SIG-M5 (cell line): ENCODE results near the gene GLYATL3.

ENCODE experiments used
- DNase-seq: peaks from one replicate; lab custom pipeline; 2025; lab: John Stamatoyannopoulos, UW

The GLYATL3 gene

DNA sequence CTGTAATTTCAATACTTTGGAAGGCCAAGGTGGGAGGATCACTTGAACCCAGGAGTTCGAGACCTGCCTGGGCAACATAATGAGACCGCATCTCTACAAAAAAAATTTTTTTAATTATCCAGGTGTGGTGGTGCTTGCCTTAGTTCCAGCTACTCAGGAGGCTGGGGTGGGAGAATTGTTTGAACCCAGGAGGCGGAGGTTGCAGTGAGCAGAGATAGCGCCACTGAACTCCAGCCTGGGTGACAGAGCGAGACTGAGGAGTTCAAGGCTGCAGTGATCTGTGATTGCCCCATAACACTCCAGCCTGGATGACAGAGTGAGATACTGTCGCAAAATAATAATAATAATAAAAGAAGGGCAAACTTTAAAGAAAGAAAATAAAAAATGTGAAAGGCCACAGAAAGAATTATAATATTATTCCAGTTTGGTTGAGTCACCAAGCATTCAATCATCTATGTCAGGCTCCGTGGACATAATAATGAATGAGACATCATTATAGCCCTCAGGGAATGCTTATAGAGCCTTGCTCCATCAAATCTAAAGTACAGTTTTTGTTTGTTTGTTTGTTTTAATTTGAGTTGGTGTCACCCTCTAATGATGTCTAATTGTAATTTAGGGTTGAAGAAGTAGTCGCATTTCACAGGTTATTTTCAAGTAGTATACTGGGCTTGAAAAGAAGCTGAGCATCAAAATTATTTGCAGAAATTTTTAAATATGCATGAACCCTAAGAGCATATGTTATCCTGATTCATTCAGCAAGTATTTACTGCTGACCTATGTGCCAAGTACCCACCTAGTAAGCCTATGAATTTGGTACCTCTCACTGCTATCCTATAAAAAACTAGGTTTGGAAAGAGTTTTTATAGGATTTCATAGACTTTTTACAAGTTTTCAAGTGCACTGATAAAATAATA lies 15.1 kb downstream of the GLYATL3 start:
- no peak for DNase-seq

DNA sequence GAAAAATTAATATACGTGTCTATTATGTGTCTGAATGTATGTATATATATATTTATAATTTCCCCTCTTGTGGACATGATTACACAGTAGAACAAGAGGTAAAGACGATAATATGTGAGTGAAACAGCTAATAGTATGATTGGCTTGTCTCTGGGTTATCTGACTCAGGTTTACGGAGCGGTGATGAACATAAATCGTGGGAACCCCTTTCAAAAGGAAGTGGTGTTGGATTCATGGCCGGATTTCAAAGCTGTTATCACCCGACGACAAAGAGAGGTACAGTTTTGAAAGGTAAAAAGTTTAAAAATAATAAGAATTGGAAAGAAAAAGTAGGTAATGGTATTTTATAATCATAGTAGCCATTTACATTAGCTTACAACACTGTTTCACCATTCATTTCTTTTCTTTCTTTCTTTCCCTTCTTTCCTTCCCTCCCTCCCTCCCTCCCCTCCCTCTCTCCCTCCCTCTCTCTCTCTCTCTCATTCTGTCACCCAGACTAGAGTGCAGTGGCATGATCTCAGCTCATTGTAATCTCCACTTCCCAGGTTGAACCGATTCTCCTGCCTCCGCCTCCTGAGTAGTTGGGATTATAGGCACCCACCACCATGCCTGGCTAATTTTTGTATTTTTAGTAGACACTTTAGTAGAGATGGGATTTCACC lies 15.9 kb downstream of the GLYATL3 start:
- DNase-seq: no peak

DNA sequence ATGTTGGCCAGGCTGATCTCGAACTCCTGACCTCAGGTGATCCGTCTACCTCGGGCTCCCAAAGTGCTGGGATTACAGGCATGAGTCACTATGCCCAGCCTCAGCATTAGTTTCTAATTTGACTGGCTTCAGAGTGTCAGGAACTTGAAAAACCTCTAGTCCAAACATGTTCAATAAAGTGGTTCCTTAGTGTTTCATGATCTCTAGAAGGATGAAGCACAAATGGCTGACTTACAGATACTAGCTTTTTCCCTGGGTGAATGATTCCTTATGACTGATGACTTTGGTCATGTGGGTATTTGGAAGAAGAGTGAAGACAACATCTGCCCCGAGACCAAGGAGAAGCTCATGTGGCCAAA lies 16.4 kb downstream of the GLYATL3 start:
- no peak for DNase-seq

DNA sequence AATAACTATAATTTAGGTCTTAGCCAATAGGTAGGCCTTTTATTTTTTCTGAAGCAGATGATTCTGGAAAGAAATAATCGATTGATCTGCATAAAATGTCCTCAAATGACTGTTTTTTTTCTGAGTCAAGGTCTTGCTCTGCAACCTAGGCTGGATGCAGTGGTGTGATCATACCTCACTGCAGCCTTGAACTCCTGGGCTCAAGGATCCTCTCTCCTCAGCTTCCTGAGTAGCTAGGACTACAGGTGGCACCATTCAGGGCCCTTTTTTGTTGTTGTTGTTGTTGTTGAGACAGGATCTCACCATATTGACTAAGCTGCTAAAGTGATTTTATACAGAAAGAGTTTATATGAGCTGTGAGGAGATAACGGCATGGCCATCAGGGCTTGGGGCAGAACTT lies 18.2 kb downstream of the GLYATL3 start:
- DNase-seq: no peak

DNA sequence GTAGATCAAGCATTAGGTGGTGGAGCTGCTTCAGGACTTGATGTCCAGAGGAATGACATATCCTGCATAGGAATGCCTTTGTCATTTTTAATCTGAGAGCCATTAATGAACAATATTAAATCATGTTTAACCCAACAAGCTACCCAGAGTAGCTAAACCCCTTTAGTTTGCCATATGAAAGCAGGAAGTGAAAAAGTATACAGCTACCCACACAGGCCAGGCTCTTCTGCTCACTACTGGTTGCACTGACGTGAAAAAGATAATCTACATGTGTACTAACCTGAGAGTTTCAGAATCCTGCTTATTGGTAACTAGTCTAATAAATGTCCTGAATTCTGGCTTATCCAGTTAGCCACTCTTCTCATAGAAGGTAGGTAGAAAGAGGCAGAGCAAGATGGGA lies 19.9 kb downstream of the GLYATL3 start:
- no peak for DNase-seq

DNA sequence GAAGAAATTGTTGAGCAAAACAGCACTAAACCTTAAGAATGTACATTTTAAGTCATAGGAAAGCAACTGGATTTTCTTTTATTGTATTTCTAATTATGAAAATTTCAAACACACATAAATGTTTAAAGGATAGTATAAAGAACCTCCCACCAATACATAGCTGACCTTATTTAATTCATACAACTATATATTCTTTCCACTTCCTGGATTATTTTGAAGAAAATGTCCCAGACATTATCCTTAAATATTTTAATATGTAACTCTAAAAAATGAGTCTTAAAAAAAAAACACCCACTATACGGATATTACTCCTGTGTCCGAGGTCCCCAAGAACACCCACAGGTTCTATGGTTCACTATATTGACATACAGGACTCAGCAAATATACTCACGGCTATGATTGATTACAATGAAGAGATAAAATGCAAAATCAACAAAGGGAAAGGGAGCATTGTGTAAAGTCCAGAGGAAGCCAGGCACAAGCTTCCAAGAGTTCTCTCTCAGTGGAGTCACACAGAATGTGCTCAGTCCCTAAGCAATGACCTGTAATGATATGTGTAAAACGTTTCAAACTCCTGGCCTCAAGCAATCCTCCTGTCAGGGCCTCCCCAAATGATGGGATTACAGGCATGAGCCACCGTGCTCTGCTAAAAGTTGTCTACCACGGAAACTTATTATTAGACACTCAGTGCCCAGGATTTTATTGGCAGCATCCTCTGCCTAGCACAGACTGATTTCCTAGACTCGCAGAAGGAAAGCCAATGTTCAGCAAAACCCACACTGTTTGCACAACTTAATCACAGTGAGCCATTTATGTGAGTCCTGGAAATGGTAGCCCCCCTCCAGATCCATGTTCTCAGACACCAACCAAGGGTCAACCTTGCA lies 23.2 kb downstream of the GLYATL3 start:
- DNase-seq: no peak

DNA sequence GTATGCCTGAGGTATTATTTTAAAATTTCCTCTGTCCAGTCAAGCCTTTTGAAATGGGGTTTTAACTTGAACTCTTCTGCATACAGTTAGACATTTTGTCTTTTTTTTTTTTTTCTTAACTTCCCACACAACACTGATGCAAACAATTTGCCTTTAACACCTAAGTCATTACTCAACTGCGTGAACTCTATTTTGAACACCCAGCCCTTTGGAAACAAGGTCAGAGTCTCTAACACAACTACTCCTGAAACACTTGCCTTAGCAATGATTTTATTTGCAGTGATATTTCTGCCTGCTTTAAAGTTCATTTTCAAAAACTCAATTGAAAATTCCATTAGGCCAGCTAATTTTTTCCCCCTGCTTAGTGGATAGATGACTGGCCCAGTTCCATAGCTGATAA lies 24.2 kb downstream of the GLYATL3 start:
- DNase-seq: no peak

DNA sequence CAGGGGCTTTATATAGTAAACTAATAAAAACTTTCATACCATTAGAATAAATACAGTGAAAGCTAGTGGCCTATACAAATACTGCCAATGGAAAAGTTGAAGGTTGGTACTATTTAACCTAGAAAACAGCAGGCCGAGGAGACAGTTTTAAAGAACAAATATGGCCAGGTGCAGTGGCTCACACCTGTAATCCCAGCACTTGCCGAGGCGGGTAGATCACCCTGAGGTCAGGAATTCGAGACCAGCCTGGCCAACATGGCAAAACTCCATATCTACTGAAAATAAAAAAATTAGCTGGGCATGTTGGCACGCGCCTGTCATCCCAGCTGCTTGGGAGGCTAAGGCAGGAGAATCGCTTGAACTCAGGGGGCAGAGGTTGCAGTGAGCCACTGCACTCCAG lies 24.8 kb downstream of the GLYATL3 start:
- no peak for DNase-seq

DNA sequence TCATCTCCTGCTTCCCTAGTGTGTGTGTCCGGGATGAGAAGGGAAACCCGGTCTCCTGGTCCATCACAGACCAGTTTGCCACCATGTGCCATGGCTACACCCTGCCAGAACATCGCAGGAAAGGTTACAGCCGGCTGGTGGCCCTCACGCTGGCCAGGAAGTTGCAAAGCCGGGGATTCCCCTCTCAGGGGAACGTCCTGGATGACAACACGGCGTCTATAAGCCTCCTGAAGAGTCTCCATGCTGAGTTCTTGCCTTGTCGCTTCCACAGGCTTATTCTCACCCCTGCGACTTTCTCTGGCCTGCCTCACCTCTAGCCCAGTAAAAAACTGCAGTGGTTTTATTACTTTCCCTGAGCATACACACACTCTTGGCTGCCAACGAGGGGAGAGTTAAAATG lies 26.9 kb downstream of the GLYATL3 start:
- no peak for DNase-seq

DNA sequence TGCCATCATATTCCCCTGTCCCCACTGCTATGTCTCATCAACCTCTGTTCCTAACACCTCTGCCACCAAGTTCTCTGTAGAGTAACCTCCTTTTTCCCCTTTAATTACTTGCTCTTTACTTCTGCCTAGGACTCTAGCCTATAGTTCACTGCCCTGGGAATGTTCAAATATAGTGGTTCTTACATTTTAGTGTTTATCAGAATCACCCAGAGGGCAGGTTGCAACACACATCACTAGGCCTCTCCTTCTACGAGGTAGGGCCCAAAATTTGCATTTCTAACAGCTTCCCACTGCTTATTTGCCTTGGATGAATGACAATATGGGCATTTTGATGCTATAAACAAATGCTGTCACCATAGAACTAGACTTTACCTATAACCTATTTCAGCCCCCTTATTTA lies 27.6 kb downstream of the GLYATL3 start:
- DNase-seq: no peak

DNA sequence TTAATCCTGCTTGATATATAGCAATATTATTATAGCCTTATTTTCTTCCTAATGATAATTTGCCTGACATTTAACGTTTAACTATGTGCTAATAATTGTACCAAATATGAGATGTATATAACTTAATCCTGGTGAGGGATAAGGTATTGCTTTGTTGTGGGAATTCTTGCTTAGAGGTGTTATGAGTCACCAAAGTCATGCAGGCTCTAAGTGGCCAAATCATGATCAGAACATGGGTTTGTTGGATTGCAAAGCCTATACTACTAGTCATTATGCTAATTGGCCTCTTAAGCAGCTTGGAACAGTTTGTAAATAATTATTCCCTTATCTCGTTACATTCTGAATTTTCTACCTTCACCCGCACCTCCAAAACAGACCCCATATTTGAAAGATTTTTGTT lies 28.8 kb downstream of the GLYATL3 start:
- DNase-seq: no peak

DNA sequence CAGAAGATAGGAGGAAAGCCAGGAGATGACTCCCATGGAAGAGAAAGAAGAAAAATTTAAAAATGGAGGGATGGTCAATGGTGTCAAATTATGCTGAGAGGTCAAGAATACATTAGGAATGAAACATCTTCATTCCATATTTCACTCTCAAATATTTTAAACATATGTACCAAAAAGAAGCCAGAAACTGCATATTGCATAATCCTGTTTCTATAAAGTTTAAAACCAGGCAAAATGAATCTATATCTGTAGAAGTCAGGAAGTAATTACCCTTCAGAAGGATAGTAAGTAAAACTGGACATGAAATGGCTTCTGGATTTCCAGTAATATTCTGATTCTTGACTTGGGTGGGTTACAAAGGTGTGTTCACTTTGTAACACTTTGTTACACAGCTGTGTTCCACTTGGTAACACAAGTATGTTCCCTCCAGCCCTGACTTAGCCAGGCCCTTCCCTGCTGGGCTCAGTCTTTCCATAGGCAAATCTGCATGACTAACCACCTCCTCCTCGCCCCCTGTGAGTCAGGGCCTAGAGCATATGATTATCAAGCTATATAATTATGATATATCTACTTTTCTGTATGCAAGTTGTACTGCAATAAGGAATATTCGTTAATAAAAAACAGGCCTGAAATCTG lies 30.5 kb downstream of the GLYATL3 start:
- DNase-seq: no peak

DNA sequence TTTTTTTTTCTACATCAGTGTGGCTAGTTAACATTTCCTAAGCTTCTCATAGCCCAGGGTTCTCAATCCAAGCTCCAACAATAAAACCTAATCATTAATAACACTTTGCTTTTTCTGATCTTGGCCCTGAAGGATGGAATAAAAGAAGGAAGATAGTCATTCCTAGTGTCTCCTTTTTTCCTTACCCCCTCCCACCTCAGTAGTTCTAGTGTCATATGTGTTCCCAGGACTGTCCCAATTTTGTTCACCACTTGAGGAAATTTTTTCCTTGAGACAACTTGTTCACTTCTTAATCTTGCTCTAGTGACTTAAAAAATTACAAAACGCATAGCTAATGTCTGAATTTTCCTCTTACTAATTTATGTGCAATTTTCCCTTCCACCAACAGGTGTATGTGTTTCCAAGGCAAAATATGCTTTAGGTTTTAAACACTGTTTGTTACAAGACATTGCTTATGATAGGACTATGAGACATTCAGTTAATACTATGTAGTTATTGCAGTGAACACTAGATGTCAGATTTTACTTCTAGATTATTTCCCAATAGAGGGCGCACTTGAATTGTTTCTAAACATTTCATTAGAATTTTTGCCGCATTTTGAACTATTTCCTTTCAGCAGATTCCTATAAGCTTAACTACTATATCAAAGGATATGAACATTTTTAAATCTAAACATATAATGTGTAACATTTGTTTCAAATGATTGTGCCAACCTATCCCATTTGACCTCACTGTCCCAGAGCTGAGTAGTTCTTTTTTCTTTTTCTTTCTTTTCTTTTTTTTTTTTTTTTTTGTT lies 32.2 kb downstream of the GLYATL3 start:
- DNase-seq: no peak

DNA sequence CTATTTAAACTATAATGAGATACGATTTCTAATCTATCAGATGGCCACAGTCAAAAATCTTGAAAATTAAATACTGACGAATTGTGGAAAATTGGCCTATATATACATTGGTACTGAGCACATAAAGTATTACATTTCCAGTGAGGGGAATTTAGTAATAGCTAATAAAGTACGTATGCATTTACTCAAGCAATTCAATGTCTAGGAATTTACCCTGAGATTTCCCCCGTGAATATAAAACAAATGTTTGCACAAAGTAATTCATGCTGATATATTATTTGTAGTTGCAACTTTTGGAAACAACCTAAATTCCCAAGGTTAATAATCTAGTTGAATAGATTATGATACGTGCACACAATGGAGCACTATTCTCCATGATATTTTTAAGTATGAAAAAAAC lies 36.1 kb downstream of the GLYATL3 start:
- DNase-seq: no peak

DNA sequence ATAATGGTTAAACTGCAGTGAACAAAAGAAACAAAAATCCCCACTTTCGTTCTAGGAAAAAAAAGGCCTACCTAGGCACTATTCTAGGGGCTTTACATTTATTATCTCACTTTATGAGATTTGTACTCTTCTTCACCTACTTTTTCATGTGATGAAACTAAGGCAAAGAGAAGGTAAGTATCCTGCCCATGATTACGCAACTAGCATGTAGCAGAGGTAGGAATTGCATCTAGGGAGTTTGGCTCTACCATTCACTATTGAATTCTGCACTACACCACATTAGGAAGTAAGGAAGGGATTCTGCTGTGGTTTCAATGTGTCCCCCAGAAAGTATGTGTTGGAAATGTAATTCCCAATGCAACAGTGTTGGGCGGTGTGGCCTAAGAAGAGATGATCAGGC lies 39.4 kb downstream of the GLYATL3 start:
- DNase-seq: no peak

DNA sequence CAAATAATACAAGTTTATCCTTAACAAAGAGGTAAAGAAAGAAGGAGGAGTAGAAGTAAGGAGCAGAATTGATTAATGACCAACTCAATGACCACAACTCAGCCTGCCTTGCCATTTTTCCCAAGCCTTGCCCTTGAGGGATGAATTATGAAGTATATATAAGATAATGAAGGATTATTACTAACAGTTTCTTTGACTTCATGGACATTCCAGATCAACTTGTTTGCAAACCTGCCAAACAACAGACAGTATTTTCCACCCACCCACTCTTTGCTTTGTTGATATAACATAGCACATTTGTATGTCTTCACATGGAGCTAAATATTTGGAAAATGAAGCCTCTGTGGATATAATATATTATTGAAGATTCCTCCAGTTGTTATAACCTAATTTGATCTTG lies 40.9 kb downstream of the GLYATL3 start:
- DNase-seq: no peak

DNA sequence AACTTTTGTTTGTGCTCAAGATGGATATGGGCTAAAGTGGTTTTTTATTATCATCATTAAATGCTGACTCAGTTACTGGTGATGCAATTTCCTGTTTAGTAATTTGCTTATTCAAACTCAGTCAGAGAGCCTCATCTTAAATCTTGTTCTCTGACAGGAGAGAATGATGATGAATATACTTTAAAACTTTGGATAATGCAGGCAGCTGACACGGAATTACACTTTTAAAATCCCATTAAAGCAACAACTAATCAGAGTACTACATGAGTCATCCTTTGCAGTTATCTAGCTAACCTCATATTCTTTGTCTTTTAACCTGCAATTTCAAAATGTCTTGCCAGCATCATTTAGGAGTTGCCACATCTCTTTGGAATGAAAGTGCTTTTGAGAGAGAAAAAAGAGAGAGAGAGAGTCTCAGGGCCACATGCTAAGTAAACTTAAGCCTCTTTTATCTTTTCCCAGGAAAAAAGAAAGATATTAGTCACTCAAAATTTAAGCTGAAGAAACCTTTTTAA lies 41.5 kb downstream of the GLYATL3 start:
- DNase-seq: no peak

DNA sequence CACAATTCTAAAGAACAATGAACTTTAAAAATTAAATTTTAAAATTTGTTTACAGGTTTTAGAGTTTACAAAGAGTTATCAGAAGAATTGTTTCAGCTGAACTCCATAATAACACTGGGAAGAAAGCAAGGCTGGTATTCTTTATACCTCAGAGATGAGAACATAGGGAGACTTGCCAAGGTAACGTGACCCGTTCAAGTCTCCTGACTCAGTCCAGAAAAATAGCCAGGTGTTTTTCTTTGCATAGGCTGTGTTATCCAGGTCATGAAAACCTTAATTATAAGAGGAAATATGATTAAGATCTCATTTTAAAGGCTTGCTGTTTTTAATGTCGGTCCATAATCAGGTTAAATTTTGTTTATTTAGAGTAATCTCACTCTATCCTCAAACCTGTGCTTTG lies 42.2 kb downstream of the GLYATL3 start:
- DNase-seq: no peak

DNA sequence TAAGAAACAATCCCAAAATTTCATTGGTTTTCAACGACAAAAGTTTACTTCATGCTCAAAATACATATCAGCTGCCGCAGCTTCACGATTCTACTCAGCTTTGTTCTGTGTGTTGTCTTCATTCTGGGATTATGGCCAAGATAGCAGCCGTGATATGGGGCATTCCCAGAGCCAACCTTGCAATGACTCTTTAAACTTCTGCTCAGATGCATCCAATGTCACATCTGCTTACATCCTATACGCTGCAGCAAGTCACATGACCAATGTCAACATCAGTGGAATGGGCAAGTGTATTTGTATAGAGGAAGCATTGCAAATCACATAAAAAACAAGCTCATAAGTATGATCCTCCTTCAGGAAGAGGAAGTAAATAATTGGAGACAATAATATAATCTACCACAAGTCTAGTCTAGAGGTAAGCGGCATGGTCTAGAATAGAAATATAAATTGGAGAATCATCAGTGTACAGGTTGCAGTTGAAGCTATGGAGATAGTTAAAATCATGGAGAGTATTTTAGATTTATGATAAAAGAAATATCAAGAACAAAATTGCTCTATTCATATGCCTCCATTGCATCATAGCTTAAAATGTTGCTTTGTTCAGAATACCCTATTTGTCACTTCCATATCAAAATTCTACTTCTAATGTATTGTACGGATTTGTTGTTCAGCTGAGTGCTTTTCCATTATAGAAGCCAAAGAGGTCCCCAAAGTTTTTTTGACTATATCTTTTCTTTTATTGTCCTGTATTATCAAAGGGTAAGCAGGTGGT lies 43.5 kb downstream of the GLYATL3 start:
- DNase-seq: no peak

DNA sequence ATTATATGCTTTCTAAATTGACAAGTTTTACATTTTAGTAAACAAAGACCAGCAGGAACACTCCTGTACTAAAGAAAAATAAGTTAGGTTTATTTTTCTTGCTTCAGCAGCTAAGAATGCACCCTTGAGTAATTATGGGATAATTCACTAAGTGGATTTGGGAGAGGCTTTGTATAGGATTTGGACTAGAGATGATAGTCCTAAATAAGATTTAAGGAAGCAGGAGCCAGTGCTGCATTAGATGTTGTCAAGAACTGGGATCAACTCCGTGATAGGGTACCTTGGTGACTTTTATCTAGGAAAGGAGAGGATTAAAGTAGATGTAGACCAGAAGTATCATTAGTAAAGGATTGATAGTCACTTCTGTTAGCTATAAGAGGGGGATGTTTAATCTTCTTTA lies 46.6 kb downstream of the GLYATL3 start:
- no peak for DNase-seq
